GM21619 (cell line): ENCODE results near the gene FSTL4.

Experiments
- ATAC-seq: cut with Tn5 transposase; IDR thresholded peaks from one replicate; pipeline ENCODE4 v1.9.1; 2021; ENCODE audit not compliant: unreplicated experiment

Gene FSTL4

DNA sequence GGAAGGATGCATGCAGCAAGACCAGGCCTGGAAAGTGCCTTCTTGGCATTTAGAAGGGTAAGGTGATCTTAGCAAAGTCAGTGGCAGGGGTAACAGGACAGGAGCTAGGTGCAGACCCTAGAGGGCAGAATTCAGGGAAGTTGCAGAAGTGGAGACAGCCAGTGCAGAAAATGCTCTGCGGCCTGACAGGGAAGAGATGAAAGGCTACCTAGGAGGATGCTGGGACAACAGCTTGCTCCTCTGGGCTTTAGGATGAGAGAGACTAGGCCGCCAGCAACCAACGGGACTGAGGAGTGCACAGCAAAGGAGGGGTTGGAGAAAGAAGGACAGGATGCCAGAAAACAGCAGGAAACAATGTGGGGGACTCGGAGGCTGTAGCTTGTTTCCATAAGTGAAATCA lies 219.9 kb downstream of the FSTL4 start:
- ATAC-seq = no peak

GRCh38 chr5:133391354-133392136 lies 220.8 kb downstream of the FSTL4 start:
- no peak for ATAC-seq

GRCh38 chr5:133390416-133391353 lies 221.7 kb downstream of the FSTL4 start:
- ATAC-seq = no peak

DNA sequence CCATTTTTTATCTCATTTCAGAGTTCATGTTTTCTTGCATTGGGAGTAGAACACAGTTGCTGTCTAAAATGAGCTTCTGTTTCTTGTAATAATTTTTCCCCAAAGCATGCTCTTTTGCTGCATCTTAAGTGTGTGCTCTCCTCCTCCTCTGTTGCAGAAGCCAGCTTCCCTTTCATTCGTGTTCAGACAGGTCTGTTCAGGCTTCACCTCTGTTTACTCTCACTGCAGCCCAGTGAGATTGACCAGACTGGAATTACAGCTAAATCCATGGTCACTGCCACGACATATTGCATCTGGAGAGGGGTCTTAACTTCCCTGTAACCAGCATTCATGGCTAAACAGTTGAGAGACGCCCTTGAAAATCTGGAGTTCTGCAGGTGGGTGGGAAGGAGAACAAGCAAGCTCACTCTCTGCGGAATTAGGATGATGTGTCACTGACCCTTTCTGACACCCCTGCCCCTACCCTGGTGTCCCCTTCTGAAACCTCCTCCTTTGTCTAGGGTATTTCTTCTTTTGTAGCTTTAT lies 223.2 kb downstream of the FSTL4 start:
- no peak for ATAC-seq

DNA sequence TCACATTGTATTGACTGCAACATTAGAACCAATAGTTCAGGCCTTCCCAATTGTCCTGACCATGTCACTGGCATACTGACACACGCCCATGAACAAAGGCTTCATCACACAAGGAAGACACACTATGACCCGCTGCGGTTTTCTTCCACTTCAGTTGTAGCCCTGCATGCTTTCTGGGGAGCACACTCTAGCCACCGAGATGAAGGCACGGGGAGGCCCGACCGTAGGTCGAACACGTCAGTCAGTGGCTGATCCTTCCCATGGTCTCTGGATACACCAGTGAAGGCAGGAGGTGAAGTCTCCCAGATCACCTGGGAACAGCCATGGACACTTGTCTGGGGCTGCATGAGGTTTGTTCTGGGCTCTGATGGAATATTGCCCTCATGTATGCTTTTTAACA lies 224.7 kb downstream of the FSTL4 start:
- ATAC-seq = no peak

DNA sequence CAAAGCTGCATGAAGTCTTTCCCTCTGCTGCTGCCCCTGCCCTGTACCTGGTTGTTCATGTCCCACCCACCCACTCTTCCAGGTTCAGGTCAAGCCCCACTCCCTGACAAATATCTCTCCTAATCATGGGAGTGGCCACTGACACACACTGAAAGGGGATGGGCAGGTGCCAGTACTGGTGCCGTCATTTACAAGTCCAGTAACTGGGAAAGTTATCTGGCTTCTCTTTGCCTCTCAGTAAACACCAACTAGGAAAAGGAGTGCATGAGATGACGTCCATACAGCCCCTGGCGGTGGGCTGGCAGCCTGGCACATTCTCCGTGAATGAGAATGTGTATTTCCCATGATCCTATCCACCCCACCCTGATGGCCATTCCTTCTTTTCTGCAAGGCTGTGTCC lies 225.2 kb downstream of the FSTL4 start:
- no peak for ATAC-seq

DNA sequence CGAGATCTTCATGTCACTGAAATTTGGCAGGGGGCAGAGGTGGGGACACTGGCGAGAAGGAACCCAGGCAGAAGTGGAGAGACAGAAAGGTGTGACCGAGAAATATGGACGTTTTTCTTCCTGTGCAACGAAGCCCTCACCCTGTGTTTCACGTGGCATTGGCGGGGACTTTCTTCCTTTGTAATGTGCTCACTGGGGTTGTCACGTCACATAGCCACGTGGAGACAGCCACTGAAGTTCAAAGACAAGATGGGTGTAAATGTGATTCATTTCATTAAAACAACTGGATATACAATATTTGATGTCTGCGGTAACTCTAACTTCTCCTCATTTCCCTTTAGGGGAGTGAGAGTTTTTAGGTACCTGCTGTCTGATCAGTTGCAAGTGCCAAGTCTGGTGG lies 225.7 kb downstream of the FSTL4 start:
- ATAC-seq = no peak

GRCh38 chr5:133385346-133385745 lies 227.0 kb downstream of the FSTL4 start:
- ATAC-seq = no peak

- no peak for ATAC-seq
Measured at GRCh38 chr5:133384903-133385302, 227.4 kb downstream of the FSTL4 start.

- no peak for ATAC-seq
Measured at GRCh38 chr5:133384120-133384855, 228.1 kb downstream of the FSTL4 start.

- no peak for ATAC-seq
Measured at GRCh38 chr5:133383580-133383939, 228.8 kb downstream of the FSTL4 start.

DNA sequence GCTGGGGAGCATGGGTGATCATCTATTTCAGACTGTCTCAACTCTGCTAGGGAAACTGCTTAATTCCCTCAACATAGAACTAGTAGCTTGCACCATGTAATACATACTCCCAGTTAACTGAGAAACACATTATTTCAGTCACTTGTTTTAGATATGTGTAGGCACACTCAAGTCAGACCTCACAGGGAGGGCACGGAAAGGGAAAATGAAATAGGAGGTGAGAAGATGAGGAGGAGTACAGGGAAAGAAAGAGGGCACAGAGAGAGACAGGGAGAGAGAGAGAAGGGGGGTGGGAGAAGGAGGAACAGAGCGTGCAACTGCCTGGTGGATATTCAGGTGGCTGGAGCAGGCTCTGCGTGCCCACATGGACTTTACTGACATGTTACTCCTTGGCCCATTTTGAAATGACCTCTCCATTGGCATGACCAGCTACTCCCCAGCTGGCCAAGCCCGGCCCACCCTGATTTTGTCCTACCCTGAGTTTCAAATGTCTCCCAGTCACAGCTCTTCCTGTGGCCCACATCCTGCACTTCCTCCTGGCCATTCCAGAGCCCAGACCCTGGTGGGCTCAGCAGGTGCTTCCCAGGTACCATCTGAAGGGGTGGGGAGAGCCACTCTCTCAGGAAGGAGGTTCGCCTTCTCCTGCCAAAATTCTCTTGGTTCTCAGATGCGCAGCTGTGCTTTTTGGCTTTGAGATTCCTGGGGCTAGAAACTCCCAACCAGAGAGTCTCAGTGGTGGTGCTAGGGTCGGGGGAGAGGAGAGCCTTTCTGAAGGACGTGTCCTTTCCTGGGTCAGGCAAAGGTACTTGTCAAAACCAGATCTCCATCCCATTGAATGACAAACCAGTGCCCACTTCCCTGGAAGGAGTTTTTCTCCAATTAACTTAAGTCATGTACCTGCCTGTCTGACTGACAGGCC lies 229.4 kb downstream of the FSTL4 start:
- no peak for ATAC-seq

GRCh38 chr5:133381571-133382365 lies 230.6 kb downstream of the FSTL4 start:
- no peak for ATAC-seq

- ATAC-seq = no peak
Measured at GRCh38 chr5:133381041-133381440, 231.3 kb downstream of the FSTL4 start.

DNA sequence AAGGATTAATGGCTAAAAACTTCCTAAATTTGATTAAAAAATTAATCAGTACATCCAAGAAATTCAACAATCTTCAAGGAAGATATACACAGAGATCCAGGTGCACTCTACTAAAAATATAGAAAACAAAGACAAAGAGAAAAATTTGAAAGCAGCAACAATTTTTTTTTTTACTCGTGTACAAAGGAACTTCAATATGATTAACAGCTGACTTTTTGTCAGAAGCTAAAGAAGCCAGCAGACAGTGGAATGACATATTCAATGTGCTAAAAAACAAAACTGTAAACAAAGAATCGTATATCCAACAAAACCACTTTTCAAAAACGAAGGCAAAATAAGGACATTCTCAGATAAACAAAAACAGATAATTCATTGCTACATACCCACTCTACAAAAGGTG lies 234.6 kb downstream of the FSTL4 start:
- no peak for ATAC-seq

DNA sequence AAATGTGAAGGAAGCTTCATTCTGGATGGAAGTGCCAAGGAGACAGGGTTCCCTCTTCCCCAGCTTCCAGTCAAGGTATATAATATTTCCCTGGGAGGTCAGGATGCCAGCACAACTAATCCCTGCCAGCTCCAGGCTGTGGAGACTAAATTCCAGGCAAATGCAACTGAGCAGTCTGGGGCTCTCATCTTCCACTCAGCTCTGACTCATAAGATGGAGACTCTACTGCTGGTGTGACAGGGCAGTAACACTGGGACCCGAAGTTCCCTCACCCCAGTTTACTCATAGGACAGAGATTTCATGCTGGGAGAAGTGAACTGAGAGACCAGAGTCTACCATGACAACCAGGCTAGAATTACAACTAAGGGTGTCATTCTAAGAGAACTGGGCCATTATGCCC lies 235.4 kb downstream of the FSTL4 start:
- ATAC-seq = no peak

DNA sequence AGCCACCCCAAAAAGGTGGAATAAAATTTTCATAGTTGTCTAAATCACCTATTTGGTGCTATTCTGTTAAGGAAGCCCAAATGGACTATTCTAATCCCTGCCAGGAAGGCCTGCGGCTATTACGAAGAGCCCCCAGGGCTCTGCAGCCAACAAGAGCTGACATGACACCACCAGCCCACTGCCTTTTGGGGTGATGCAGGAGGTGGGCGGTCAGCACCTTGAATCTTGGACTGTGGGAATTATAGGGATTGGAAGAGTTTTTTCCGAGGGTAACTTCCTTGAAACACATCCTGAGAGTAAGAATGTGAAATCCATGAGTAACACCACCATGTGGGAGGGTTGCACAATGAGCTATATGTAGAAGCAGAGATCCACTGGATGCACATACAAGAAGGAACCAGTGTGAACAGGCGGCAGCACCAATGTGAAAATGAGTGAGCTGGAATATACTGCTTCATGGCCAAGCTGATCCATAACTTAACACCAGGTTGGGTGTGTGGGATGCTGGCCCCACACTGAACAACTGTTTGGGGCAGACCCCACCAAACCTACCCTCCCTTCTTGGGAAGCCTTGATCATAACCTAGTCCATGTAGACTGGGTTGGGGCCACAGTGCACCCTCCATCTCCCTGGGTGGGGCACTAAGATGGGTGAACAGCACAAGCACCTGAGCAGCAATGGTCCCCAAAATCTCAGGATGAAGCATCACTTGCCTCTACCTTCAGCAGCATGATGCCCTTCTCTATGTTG lies 239.0 kb downstream of the FSTL4 start:
- no peak for ATAC-seq

GRCh38 chr5:133372293-133372937 lies 239.9 kb downstream of the FSTL4 start:
- no peak for ATAC-seq
